D341Med (cell line): Measurements from ENCODE around the gene THEMIS2.

Experiments
- DNase-seq: peaks from one replicate; pipeline ENCODE4 v3.0.0; 2012; ENCODE audit warnings: low spot score

THEMIS2 gene

DNA sequence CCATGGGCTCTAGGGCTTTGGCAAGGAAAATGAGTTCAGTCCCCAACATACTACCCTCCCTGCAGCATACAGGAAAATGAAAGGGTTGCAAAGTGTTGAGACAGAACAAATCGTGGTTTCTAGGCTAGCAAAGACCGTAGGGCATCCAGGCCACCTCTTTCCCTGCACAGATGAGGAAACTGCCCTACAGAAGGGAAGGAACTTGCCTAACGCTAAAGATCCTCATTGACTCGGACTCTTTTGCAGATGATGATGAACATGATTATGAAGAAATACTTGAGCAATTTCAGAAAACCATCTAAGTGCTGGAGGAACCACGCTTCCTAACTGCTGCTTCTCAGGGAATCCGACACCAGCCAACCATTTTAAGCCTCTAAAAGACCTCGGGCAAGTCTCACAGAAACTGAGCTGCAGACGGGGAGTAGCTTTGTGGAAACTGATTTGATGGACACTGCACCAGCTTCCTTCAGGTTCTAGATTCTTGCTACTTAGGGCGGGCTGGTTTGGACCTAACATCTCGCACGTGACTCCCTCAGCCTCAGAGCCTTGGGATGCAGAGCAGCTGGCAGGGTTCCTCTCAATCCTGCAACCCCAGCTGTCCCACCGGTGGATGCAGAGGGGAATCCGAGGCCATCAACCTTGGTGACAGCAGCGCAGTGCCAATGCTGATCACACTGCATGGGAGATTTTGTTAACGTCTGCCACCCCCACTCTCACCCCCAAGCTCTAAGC is 13.4 kb downstream of the THEMIS2 start:
- no peak for DNase-seq

GRCh38 chr1:27886353-27886679 is 14.0 kb downstream of the THEMIS2 start:
- DNase-seq, result no peak

DNA sequence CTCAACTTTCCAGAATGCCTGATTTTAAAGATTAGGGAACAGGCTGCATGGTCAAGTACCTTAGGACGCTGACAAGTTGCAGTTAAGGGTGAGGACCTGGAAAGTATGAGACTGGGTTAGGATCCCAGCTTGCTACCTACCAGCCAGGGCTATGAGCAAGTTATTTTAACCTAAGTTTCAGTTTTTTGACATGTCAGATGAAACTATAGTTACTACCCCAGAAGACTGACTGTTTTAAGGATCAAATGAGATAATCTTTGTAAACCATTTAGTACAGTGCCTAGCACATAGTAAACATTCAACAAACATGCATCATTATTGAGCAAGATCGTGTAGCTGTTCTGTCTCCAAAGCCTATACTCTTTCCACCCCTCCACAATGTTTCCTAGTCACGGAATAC is 14.4 kb downstream of the THEMIS2 start:
- DNase-seq, result no peak

- no peak for DNase-seq
These were observed 15.1 kb downstream of the THEMIS2 start for GRCh38 chr1:27887215-27888021.

DNA sequence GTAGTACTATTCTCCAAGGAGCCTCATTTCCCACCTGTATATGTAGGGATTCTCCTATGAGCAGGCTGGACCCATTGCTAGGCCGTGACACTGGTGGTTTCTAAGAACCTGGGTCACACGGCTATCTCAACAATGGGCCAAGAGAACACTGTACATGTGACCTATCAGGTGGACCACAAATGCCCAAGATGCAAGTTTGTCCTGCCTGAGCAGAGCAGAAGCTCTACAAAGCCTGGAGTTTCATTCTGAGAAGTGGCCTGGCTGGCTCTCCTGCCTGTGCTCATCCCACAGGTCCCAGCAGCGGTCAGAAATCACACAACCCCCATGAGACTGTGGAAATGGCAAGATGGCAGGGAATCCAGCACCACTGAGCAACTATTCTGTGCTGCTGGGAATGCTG is 17.2 kb downstream of the THEMIS2 start:
- no peak for DNase-seq

DNA sequence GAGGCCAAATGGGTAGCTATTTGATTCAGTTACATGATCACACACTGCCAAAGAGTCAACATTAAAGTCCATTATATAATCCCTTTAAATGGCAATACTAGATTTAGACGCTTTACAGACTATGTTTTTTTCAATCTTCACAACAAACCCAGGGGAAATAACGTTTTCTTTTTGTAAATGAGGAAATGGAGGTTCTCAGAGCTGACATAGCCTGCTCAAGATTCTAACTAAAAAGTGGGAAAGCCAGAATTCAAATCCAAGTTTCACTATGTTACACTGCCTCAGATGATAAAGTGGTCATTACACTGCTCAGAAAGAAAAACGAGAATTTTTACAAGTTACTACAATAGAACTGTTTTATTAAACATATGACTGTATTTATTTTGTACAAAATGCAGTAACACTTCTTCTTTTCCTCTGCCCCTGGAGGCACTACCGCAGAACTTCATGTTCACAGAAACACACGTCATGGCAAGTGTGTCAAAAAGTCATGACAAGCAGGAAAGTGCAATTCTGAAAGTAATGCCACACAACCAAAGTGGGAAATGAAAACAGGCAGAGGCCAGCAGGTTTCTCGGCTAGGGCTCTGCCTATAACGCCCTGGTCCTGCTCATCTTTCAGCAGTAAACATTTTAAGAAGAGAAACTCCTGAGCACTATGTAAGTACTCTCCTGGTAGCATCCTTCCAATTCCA is 19.0 kb downstream of the THEMIS2 start:
- no peak for DNase-seq

DNA sequence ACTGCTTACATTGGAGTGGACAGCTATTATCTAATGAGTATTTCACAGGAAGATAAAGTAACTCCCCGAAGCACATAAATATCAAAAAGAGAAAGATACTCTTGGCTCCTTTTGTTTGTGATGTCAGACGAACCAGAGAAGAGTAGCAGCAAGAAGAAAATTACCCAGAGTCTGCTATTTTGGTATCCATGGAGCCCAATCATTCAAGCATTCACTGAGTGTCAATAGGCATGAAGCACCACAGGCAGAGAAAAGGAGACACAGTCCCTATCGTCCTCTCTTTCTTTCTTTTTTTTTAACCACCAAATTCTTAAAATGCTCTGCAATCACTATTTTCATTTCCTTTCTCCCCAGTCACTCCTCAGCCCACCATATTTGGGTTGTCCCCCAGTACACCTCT is 22.2 kb downstream of the THEMIS2 start:
- DNase-seq, result no peak

GRCh38 chr1:27906759-27907158 is 34.4 kb downstream of the THEMIS2 start:
- no peak for DNase-seq

- no peak for DNase-seq
These were observed 40.1 kb downstream of the THEMIS2 start for GRCh38 chr1:27912429-27912828.

DNA sequence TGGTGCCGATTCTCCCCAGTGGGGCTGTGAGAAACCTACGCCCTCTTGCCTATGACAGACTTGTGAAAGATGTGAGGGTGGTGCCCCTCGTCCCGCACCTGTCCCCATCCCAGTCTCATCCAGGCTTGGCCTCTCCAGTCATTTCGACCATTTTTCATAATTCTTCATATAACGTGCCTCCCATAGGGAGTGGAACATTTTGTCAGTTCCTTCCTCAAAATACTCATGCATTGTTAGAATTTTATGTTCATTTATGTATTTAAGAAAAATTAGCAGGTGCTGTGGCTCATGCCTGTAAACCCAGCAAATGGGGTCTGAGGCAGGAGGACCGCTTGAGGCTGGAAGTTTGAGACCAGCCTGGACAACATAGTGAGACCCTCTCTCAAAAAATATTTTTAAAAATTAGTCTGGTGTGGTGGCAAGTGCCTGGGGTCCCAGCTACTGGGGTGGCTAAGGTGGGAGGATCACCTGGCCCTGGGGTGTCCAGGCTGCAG is 42.8 kb downstream of the THEMIS2 start:
- no peak for DNase-seq

DNA sequence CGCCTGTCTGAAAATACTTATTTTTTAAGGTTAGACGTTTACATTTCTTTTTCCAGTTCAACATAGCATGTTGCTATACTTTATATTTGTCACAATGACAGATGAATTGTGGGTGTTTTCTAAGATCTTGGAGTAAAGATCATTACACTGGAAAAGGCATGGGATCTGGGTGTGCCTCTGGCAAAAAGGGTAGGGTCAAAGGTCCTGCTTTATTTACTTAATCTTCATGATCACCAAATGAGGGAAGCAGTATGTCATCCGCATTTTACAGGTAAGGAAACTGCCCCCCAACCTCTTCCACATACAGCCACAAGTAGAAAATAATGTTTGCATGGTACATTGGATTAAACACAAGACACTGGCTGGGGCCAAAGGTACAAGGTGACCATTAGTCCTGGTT is 49.9 kb downstream of the THEMIS2 start:
- DNase-seq, result no peak

DNA sequence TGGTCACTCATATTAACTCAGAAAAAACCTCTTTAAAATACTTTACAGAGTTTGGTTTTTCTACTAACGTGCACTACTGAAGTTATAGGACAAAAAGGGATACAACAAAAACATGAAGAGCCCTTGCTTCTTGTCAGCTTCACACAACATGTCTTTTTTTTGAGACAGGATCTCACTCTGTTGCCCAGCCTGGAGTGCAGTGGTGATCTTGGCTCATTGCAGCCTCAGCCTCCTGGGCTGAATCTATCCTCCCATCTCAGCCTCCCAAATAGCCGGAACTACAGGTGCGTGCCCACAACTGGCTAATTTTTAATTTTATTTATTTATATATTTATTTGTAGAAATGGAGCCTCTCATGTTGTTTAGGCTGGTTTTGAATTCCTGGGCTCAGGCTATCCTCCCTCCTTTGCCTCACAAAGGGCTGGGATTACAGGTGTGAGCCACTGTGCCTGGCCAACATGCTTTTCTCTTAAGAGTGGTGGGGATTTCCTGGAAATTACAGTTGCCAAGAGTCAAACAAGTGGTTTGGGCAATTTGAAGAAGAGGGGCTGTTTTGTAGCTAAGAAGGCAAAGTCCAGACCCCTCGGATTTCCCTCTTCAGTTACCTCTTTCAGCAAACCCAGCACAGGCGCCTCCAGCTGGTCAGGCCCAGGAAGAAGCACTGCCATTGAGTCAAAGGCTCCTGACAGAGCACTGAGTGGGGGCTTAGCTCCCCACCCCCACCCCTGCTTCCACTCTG is 56.0 kb downstream of the THEMIS2 start:
- no peak for DNase-seq

DNA sequence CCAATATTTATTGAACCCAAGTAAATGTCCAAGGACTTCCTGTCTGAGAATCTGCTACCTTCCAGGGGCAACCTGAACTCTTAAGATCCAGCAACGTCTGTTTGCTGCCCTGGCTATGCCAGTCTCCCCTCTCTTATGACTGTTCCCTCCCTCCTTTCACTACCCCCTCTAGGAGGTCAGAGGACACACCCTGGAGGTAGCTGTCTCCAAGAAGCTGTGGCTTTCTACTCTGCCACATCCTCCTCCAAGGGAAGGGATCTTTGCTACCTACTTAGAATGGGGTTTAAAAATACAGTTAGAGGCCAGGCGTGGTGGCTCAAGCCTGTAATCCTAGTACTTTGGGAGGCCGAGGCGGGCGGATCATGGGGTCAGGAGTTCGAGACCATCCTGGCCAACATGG is 58.8 kb downstream of the THEMIS2 start:
- no peak for DNase-seq

- DNase-seq, result no peak
These were observed 59.4 kb downstream of the THEMIS2 start for GRCh38 chr1:27931759-27932158.

- no peak for DNase-seq
These were observed 62.6 kb downstream of the THEMIS2 start, which contains the start of gene SMPDL3B for GRCh38 chr1:27934818-27935549. Gene SMPDL3B (plus strand): TSS chr1:27935000. CDS start chr1:27935184, 184 bp downstream.

- no peak for DNase-seq
These were observed 63.4 kb downstream of the THEMIS2 start for GRCh38 chr1:27935721-27936120.
